ENCODE results near the gene HMGXB4.

GRCh38 chr22:35257321-35258190 is at the start of gene HMGXB4:
- TF ChIP-seq, protein P1, sequence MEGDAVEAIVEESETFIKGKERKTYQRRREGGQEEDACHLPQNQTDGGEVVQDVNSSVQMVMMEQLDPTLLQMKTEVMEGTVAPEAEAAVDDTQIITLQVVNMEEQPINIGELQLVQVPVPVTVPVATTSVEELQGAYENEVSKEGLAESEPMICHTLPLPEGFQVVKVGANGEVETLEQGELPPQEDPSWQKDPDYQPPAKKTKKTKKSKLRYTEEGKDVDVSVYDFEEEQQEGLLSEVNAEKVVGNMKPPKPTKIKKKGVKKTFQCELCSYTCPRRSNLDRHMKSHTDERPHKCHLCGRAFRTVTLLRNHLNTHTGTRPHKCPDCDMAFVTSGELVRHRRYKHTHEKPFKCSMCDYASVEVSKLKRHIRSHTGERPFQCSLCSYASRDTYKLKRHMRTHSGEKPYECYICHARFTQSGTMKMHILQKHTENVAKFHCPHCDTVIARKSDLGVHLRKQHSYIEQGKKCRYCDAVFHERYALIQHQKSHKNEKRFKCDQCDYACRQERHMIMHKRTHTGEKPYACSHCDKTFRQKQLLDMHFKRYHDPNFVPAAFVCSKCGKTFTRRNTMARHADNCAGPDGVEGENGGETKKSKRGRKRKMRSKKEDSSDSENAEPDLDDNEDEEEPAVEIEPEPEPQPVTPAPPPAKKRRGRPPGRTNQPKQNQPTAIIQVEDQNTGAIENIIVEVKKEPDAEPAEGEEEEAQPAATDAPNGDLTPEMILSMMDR (IDR thresholded peaks at IDR 0.05; ENCODE audit: insufficient read depth, low read depth, low read length), result no peak
- no peak for TF ChIP-seq EZH2 (IDR thresholded peaks at IDR 0.05; ENCODE audit: insufficient read depth, low read length)
